ENCODE data around the gene HSD17B1. TPM values are rescaled to one million over a fixed set of nuclear protein-coding genes. Genes with fewer than 3 reads are reported as not detected.
A peak's percentile ranks its signal among the peaks of the same experiment; 100 is the strongest.
"Not testable (repeated sequence)": the region's sequence is repeated elsewhere in the genome, so short reads cannot be mapped to it uniquely, and the experiment has no call there.

The HSD17B1 gene
- total and polyA plus RNA-seq, 2 donors (not counting 1 experiment from before 2014, with no cell fraction given), result 0.40 to 2.6 TPM

DNA sequence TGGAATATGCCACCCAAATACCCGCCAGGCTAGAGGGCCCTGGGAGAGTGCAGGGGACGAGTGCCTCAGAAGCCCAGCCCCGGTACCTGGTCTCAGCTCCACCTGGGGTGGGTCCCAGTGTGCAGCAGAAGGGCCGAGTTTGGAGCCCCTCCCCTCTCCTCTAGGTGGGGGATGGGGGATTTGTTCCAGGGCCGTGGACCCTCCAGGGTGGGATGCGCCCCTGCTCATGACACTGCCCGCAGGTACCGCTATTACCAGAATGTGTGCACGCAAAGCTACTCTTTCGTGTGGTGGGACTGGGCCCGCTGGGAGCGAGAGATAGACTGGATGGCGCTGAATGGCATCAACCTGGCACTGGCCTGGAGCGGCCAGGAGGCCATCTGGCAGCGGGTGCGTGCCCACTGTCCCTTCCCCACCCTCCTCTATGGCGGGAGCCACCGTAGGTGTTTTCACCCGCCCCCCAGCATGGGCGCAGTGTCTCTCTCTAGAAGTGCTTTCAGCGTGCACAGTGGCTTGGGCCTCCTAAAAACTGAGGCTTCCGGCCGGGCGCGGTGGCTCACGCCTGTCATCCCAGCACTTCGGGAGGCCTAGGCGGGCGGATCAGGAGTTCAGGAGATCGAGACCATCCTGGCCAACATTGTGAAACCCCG lies 15.4 kb upstream of the HSD17B1 start:
- peak overlapping the region; percentile 82 for H3K9ac ChIP-seq (ENCODE audit: insufficient read depth, low read length)
- no peak overlapping the region for H2AFZ ChIP-seq (ENCODE audit: low read length)
- no peak for DNase-seq (ENCODE audit: low read depth in 2 of 2)
- peaks cover 12% of the 10 kb centered on the region for H3K36me3 ChIP-seq (ENCODE audit: control insufficient read depth, insufficient read depth, low read length)
- H3K4me1 ChIP-seq (ENCODE audit: control insufficient read depth, extremely low read depth, insufficient read depth, low read length), result peaks cover 11% of the 10 kb centered on the region
- H3K4me3 ChIP-seq (replicated peaks in 1 of 4; ENCODE audit: control extremely low read depth in 1 of 4, insufficient read depth in 1 of 4, low read depth in 3 of 4, low read length in 4 of 4), result peak overlapping the region; percentile 76 to 85 (median 78)
- peak overlapping the region; percentile 70 for H3K27ac ChIP-seq (ENCODE audit: insufficient read depth, low read length)
- H3K4me2 ChIP-seq (ENCODE audit: extremely low read depth, insufficient read depth, low read length), result peak overlapping the region; percentile 89
- H3K79me2 ChIP-seq (ENCODE audit: control insufficient read depth, insufficient read depth, low read length), result peaks cover 9% of the 10 kb centered on the region
- H3K27me3 ChIP-seq (ENCODE audit: control insufficient read depth, insufficient read depth, low read length), result no peaks in the 10 kb centered on the region
- no peaks in the 10 kb centered on the region for H4K20me1 ChIP-seq (ENCODE audit: control insufficient read depth, extremely low read depth, insufficient read depth, low read length)
- TF ChIP-seq, protein P1, sequence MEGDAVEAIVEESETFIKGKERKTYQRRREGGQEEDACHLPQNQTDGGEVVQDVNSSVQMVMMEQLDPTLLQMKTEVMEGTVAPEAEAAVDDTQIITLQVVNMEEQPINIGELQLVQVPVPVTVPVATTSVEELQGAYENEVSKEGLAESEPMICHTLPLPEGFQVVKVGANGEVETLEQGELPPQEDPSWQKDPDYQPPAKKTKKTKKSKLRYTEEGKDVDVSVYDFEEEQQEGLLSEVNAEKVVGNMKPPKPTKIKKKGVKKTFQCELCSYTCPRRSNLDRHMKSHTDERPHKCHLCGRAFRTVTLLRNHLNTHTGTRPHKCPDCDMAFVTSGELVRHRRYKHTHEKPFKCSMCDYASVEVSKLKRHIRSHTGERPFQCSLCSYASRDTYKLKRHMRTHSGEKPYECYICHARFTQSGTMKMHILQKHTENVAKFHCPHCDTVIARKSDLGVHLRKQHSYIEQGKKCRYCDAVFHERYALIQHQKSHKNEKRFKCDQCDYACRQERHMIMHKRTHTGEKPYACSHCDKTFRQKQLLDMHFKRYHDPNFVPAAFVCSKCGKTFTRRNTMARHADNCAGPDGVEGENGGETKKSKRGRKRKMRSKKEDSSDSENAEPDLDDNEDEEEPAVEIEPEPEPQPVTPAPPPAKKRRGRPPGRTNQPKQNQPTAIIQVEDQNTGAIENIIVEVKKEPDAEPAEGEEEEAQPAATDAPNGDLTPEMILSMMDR (conservative IDR thresholded peaks at IDR 0.05 in 1 of 2, IDR thresholded peaks at IDR 0.05 in 1 of 2; ENCODE audit: low read depth in 1 of 2, low read length in 2 of 2), result no peak
- no peak for TF ChIP-seq EZH2 (IDR thresholded peaks at IDR 0.05; ENCODE audit: low read length, missing control alignments)
- H3K9me3 ChIP-seq (ENCODE audit: control insufficient read depth, insufficient read depth, low read depth, low read length), result no peaks in the 10 kb centered on the region

DNA sequence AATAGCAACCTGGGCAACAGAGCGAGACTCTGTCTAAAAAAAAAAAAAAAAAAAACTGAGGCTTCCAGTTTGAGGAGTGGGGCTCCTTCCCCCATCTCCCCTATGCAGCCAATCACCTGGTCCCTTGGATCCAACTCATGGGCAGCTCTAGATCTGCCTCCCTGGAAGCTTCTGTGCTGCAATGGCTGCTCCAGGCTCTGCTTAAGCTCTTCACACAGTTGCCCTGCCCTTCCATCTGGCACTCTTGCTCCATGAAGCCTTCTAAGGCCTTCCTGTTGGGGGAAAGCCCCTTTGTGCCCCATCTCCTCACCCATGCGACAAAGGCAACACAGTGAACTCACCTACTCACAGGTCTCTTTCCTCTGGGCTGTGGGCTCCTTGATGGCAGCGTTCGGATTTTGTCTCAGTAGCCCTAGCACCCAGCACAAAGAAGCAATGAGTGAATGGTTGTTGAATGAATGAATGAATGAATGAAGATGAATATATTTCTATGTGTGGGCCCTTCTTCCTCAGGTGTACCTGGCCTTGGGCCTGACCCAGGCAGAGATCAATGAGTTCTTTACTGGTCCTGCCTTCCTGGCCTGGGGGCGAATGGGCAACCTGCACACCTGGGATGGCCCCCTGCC lies 14.8 kb upstream of the HSD17B1 start:
- TF ChIP-seq, protein P1 (conservative IDR thresholded peaks at IDR 0.05 in 1 of 2, IDR thresholded peaks at IDR 0.05 in 1 of 2; ENCODE audit: low read depth in 1 of 2, low read length in 2 of 2), result no peak
- TF ChIP-seq EZH2 (IDR thresholded peaks at IDR 0.05; ENCODE audit: low read length, missing control alignments), result no peak
- peaks cover 9% of the 10 kb centered on the region for H3K79me2 ChIP-seq (ENCODE audit: control insufficient read depth, insufficient read depth, low read length)
- H2AFZ ChIP-seq (ENCODE audit: low read length), result no peak overlapping the region
- H4K20me1 ChIP-seq (ENCODE audit: control insufficient read depth, extremely low read depth, insufficient read depth, low read length), result no peaks in the 10 kb centered on the region
- H3K27ac ChIP-seq (ENCODE audit: insufficient read depth, low read length), result no peak overlapping the region
- H3K36me3 ChIP-seq (ENCODE audit: control insufficient read depth, insufficient read depth, low read length), result peaks cover 12% of the 10 kb centered on the region
- H3K9me3 ChIP-seq (ENCODE audit: control insufficient read depth, insufficient read depth, low read depth, low read length), result no peaks in the 10 kb centered on the region
- H3K27me3 ChIP-seq (ENCODE audit: control insufficient read depth, insufficient read depth, low read length), result no peaks in the 10 kb centered on the region
- DNase-seq (ENCODE audit: low read depth in 2 of 2), result no peak
- peak overlapping the region in 1 of 4 experiments; percentile 14 for H3K4me3 ChIP-seq (replicated peaks in 1 of 4; ENCODE audit: control extremely low read depth in 1 of 4, insufficient read depth in 1 of 4, low read depth in 3 of 4, low read length in 4 of 4)
- H3K9ac ChIP-seq (ENCODE audit: insufficient read depth, low read length), result no peak overlapping the region
- peaks cover 11% of the 10 kb centered on the region for H3K4me1 ChIP-seq (ENCODE audit: control insufficient read depth, extremely low read depth, insufficient read depth, low read length)
- no peak overlapping the region for H3K4me2 ChIP-seq (ENCODE audit: extremely low read depth, insufficient read depth, low read length)

DNA sequence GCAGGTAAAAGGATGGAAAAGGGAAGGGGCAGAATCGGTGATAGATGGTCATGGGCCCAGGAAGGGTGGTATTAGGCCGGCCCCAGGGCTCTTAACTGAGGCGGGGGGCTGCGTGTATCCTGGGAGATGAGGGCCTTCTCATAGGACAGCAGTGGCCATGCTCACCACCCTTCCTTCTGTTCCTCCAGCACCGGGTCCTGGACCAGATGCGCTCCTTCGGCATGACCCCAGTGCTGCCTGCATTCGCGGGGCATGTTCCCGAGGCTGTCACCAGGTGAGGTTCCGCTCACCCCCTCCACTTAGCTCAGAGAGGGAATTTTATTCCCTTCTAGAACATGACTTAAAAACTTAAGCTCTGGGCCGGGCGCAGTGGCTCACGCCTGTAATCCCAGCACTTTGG lies 14.2 kb upstream of the HSD17B1 start:
- DNase-seq (ENCODE audit: low read depth in 2 of 2), result no peak
- no peaks in the 10 kb centered on the region for H3K27me3 ChIP-seq (ENCODE audit: control insufficient read depth, insufficient read depth, low read length)
- H3K4me2 ChIP-seq (ENCODE audit: extremely low read depth, insufficient read depth, low read length), result no peak overlapping the region
- H3K27ac ChIP-seq (ENCODE audit: insufficient read depth, low read length), result no peak overlapping the region
- no peak overlapping the region for H3K9ac ChIP-seq (ENCODE audit: insufficient read depth, low read length)
- TF ChIP-seq EZH2 (IDR thresholded peaks at IDR 0.05; ENCODE audit: low read length, missing control alignments), result no peak
- TF ChIP-seq, protein P1 (conservative IDR thresholded peaks at IDR 0.05 in 1 of 2, IDR thresholded peaks at IDR 0.05 in 1 of 2; ENCODE audit: low read depth in 1 of 2, low read length in 2 of 2), result no peak
- no peaks in the 10 kb centered on the region for H4K20me1 ChIP-seq (ENCODE audit: control insufficient read depth, extremely low read depth, insufficient read depth, low read length)
- H2AFZ ChIP-seq (ENCODE audit: low read length), result no peak overlapping the region
- peaks cover 17% of the 10 kb centered on the region for H3K36me3 ChIP-seq (ENCODE audit: control insufficient read depth, insufficient read depth, low read length)
- no peak overlapping the region for H3K4me3 ChIP-seq (replicated peaks in 1 of 4; ENCODE audit: control extremely low read depth in 1 of 4, insufficient read depth in 1 of 4, low read depth in 3 of 4, low read length in 4 of 4)
- H3K4me1 ChIP-seq (ENCODE audit: control insufficient read depth, extremely low read depth, insufficient read depth, low read length), result peaks cover 11% of the 10 kb centered on the region
- no peaks in the 10 kb centered on the region for H3K9me3 ChIP-seq (ENCODE audit: control insufficient read depth, insufficient read depth, low read depth, low read length)
- H3K79me2 ChIP-seq (ENCODE audit: control insufficient read depth, insufficient read depth, low read length), result peaks cover 9% of the 10 kb centered on the region

DNA sequence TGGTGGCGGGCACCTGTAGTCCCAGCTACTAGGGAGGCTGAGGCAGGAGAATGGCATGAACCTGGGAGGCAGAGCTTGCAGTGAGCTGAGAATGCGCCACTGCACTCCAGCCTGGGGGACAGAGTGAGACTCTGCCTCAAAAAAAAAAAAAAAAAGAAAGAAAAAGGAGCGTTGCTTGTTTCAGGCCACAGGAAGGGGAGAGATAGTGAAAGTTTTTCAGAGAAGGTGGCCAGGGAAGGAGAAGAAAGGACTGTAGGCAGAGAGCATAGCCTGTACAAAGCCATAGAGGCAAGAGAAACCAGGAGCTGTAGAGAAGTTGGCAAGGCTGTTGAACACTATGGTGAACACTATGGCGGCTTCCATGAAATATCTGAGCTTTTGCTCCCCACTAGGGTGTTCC lies 12.2 kb upstream of the HSD17B1 start:
- not testable (repeated sequence) for H3K27me3 ChIP-seq (ENCODE audit: control insufficient read depth, insufficient read depth, low read length); H3K9me3 ChIP-seq (ENCODE audit: control insufficient read depth, insufficient read depth, low read depth, low read length); H3K4me2 ChIP-seq (ENCODE audit: extremely low read depth, insufficient read depth, low read length); H4K20me1 ChIP-seq (ENCODE audit: control insufficient read depth, extremely low read depth, insufficient read depth, low read length); DNase-seq (ENCODE audit: low read depth in 2 of 2); H3K27ac ChIP-seq (ENCODE audit: insufficient read depth, low read length); H3K9ac ChIP-seq (ENCODE audit: insufficient read depth, low read length); H3K79me2 ChIP-seq (ENCODE audit: control insufficient read depth, insufficient read depth, low read length); H3K4me3 ChIP-seq (replicated peaks in 1 of 4; ENCODE audit: control extremely low read depth in 1 of 4, insufficient read depth in 1 of 4, low read depth in 3 of 4, low read length in 4 of 4); H2AFZ ChIP-seq (ENCODE audit: low read length)
- Histone ChIP-seq H3K4me1 (ENCODE audit: control insufficient read depth, extremely low read depth, insufficient read depth, low read length) (peaks cover 11% of the 10 kb centered on the region), H3K36me3 (ENCODE audit: control insufficient read depth, insufficient read depth, low read length) (peaks cover 24% of the 10 kb centered on the region)

Measured in fibroblast of lung (primary cell).